Natural killer cell treated with Interleukin-12 subunit alpha and Interleukin-12 subunit beta and Interleukin-15 and Interleukin-18, amount 100 ng/mL, for 72 hours (primary cell): ENCODE data around the gene PAX2. TPM values are rescaled to one million over a fixed set of nuclear protein-coding genes. Genes with fewer than 3 reads are reported as not detected.

Source experiments
- ATAC-seq, 2 donors: fragments of 150-1000 bp; cut with Tn5 transposase in 1 of 2; sonication (Bioruptor Pico), chemical (Tn5 transposase) in 1 of 2; 2 replicates each; pipeline ENCODE4 v1.10.0; 2021
- DNase-seq: peaks from one replicate; pipeline ENCODE4 v3.0.0; 2022; ENCODE audit warnings: low spot score
- H3K27ac Mint-ChIP-seq, 2 donors: 1 replicate in 1 of 2; 2 replicates in 1 of 2; pipeline ENCODE4 v1.8.0; 2022; ENCODE audit warnings: mixed read lengths in 2 of 2, mild to moderate bottlenecking in 1 of 2, moderate library complexity in 1 of 2
- H3K27me3 Mint-ChIP-seq, 2 donors: 1 replicate in 1 of 2; 2 replicates in 1 of 2; pipeline ENCODE4 v1.8.0; 2022; ENCODE audit warnings: mixed read lengths in 2 of 2
- H3K36me3 Mint-ChIP-seq: one replicate; pipeline ENCODE4 v1.8.0; 2022; ENCODE audit warnings: mixed read lengths
- H3K4me1 Mint-ChIP-seq, 2 donors: 1 replicate in 1 of 2; 2 replicates in 1 of 2; pipeline ENCODE4 v1.8.0; 2022; ENCODE audit warnings: low read depth in 2 of 2, mixed read lengths in 2 of 2, mild to moderate bottlenecking in 1 of 2
- H3K4me3 Mint-ChIP-seq: one replicate; pipeline ENCODE4 v1.8.0; 2022; ENCODE audit warnings: mixed read lengths
- H3K9me3 Mint-ChIP-seq: 2 replicates; pipeline ENCODE4 v1.8.0; 2022; ENCODE audit warnings: mixed read lengths
- total RNA-seq, 2 donors: library from RNA; stranded (reverse); gene quantifications; one replicate each; pipeline ENCODE4 v1.2.3, GENCODE V29; 2022

The PAX2 gene
- total RNA-seq, 2 donors from 2014 or later, result not detected

GRCh38 chr10:100790761-100791208 lies 45.4 kb downstream of the PAX2 start:
- H3K4me1 Mint-ChIP-seq, result no peaks in the 10 kb centered on the region
- ATAC-seq (no peak), DNase-seq (no peak)
- no peaks in the 10 kb centered on the region for H3K36me3 Mint-ChIP-seq
- no peak overlapping the region for H3K27ac Mint-ChIP-seq
- H3K4me3 Mint-ChIP-seq, result no peak overlapping the region
- H3K27me3 Mint-ChIP-seq, result peaks cover 48 to 56% of the 10 kb centered on the region in 2 donors
- no peaks in the 10 kb centered on the region for H3K9me3 Mint-ChIP-seq

- Mint-ChIP-seq H3K27me3 (peaks cover 43 to 56% of the 10 kb centered on the region in 2 donors), H3K27ac (no peak overlapping the region), H3K9me3 (no peaks in the 10 kb centered on the region), H3K4me1 (no peaks in the 10 kb centered on the region), H3K4me3 (no peak overlapping the region), H3K36me3 (no peaks in the 10 kb centered on the region)
- no peak for DNase-seq
- peak in 1 of 2 donors; percentile 17 for ATAC-seq
Measured at GRCh38 chr10:100791369-100792058, 46.1 kb downstream of the PAX2 start.

GRCh38 chr10:100792574-100792973 lies 47.2 kb downstream of the PAX2 start:
- DNase-seq (no peak), ATAC-seq (no peak)
- no peaks in the 10 kb centered on the region for H3K36me3 Mint-ChIP-seq
- H3K27ac Mint-ChIP-seq, result no peak overlapping the region
- no peaks in the 10 kb centered on the region for H3K4me1 Mint-ChIP-seq
- no peaks in the 10 kb centered on the region for H3K9me3 Mint-ChIP-seq
- H3K27me3 Mint-ChIP-seq, result peaks cover 44 to 56% of the 10 kb centered on the region in 2 donors
- H3K4me3 Mint-ChIP-seq, result no peak overlapping the region

- ATAC-seq, result no peak
- DNase-seq, result no peak
- Mint-ChIP-seq H3K4me1 (no peaks in the 10 kb centered on the region), H3K4me3 (no peak overlapping the region), H3K9me3 (no peaks in the 10 kb centered on the region), H3K36me3 (no peaks in the 10 kb centered on the region), H3K27ac (no peak overlapping the region), H3K27me3 (peaks cover 41 to 54% of the 10 kb centered on the region in 2 donors)
Measured at GRCh38 chr10:100793055-100793454, 47.7 kb downstream of the PAX2 start.

- H3K36me3 Mint-ChIP-seq, result no peaks in the 10 kb centered on the region
- ATAC-seq (no peak), DNase-seq (no peak)
- no peaks in the 10 kb centered on the region for H3K9me3 Mint-ChIP-seq
- H3K27me3 Mint-ChIP-seq, result peaks cover 48 to 73% of the 10 kb centered on the region in 2 donors
- H3K27ac Mint-ChIP-seq, result no peak overlapping the region
- no peak overlapping the region for H3K4me3 Mint-ChIP-seq
- no peaks in the 10 kb centered on the region for H3K4me1 Mint-ChIP-seq
Measured at GRCh38 chr10:100799881-100800280, 54.5 kb downstream of the PAX2 start.

DNA sequence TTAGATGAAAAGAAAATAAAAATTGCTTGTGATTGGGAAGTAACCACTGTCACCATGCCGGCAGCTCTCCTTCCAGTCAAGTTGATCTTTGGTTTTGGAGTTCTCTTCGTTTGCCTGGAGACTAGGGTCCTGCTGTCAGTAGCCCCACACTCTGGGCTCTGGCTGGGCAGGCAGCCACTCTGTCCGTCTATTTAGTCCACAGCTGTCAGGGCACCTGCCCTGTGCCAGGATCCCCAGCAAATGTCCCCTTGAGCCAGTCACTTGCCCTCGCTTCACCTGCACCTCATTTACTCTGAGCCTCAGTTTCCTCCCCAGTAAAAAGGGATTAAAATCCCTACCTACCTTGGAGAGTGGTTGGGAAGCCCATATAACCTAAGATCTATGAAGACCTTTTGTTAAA lies 55.5 kb downstream of the PAX2 start:
- H3K27me3 Mint-ChIP-seq, result peaks cover 51 to 65% of the 10 kb centered on the region in 2 donors
- H3K4me3 Mint-ChIP-seq, result no peak overlapping the region
- no peaks in the 10 kb centered on the region for H3K9me3 Mint-ChIP-seq
- no peaks in the 10 kb centered on the region for H3K4me1 Mint-ChIP-seq
- DNase-seq (no peak), ATAC-seq (no peak)
- no peaks in the 10 kb centered on the region for H3K36me3 Mint-ChIP-seq
- H3K27ac Mint-ChIP-seq, result no peak overlapping the region

- ATAC-seq (no peak), DNase-seq (no peak)
- Mint-ChIP-seq H3K36me3 (no peaks in the 10 kb centered on the region), H3K27ac (no peak overlapping the region), H3K4me1 (no peaks in the 10 kb centered on the region), H3K9me3 (no peaks in the 10 kb centered on the region), H3K27me3 (peaks cover 52 to 53% of the 10 kb centered on the region in 2 donors), H3K4me3 (no peak overlapping the region)
Measured at GRCh38 chr10:100802196-100802595, 56.8 kb downstream of the PAX2 start.

DNA sequence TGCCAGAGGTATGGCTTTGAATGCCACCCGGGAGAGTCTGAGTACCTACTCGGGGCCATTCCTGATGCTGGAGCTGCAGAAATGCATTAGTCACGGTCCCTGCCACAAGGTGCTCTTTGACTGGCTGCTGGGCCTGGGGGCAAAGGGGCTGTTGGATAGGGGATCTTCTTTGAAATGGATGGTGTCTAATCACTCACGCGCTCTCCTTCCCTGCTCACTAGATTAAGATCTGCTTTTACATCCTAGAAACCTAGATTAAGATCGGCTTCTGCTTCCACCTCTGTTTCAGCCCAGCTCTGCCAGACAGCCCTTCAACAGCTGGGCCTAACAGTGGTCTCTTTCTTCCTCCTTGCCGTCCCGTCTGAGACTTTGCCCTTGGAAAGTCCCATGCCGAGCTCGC lies 57.2 kb downstream of the PAX2 start:
- no peaks in the 10 kb centered on the region for H3K36me3 Mint-ChIP-seq
- H3K4me1 Mint-ChIP-seq, result peaks cover 0 to 2% of the 10 kb centered on the region in 2 donors
- no peaks in the 10 kb centered on the region for H3K9me3 Mint-ChIP-seq
- peaks cover 52% of the 10 kb centered on the region in 2 donors for H3K27me3 Mint-ChIP-seq
- no peak overlapping the region for H3K27ac Mint-ChIP-seq
- H3K4me3 Mint-ChIP-seq, result no peak overlapping the region
- ATAC-seq, result no peak
- no peak for DNase-seq

DNA sequence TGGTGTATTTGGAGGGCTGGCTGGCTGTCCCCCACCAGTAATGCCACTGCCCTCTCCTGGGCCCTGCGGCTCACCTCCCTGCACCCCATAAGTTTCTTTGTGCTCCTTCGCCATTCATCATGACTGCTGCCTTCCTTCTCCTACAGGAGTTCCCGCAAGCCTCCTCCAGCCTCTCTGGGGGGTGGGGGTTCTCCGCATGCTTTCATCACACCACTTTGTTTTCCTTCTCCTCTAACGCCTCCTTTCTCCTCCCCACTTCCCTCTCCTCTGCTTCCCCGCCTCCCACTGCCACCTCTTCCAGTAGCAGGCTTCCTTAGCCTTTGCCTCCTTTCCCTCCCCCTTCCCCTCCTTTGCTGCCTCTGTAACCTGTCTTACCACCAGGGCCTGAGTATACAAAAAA lies 58.1 kb downstream of the PAX2 start:
- H3K27ac Mint-ChIP-seq, result no peak overlapping the region
- peaks cover 56 to 57% of the 10 kb centered on the region in 2 donors for H3K27me3 Mint-ChIP-seq
- peaks cover 0 to 3% of the 10 kb centered on the region in 2 donors for H3K4me1 Mint-ChIP-seq
- H3K9me3 Mint-ChIP-seq, result no peaks in the 10 kb centered on the region
- no peaks in the 10 kb centered on the region for H3K36me3 Mint-ChIP-seq
- DNase-seq, result no peak
- no peak overlapping the region for H3K4me3 Mint-ChIP-seq
- no peak for ATAC-seq

DNA sequence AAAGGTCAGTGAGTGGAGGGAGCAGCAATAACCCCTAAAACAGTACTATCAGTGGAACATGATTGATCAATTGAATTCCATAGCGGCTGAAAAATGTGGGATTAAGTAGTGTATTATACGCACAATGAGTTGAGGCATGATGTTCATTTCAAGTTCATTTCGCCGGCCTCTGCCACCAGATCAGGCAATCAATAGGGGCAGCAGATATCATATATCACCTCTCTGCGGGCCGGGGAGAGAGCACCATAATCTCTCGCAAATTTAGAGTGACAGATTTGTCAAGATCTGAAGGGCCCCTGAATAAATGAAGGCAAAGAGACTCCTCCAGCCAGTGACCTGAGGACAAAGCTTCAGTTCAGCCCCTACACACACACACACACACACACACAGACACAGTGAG lies 58.5 kb downstream of the PAX2 start:
- Mint-ChIP-seq H3K9me3 (no peaks in the 10 kb centered on the region), H3K36me3 (no peaks in the 10 kb centered on the region), H3K4me3 (no peak overlapping the region), H3K4me1 (peaks cover 0 to 3% of the 10 kb centered on the region in 2 donors), H3K27me3 (peaks cover 52 to 56% of the 10 kb centered on the region in 2 donors), H3K27ac (no peak overlapping the region)
- ATAC-seq (no peak), DNase-seq (no peak)

- Mint-ChIP-seq H3K27me3 (peaks cover 44 to 53% of the 10 kb centered on the region in 2 donors), H3K9me3 (no peaks in the 10 kb centered on the region), H3K4me1 (peaks cover 0 to 3% of the 10 kb centered on the region in 2 donors), H3K27ac (no peak overlapping the region), H3K36me3 (no peaks in the 10 kb centered on the region), H3K4me3 (no peak overlapping the region)
- ATAC-seq (no peak), DNase-seq (no peak)
Measured at GRCh38 chr10:100805543-100806355, 60.4 kb downstream of the PAX2 start.

DNA sequence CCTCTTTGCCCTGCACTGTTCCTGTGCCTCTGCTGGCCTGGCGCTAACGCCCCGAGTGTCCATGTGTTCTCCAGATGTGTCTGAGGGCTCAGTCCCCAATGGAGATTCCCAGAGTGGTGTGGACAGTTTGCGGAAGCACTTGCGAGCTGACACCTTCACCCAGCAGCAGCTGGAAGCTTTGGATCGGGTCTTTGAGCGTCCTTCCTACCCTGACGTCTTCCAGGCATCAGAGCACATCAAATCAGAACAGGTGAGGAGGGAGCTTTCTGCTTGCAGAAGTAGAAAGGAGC lies 60.9 kb downstream of the PAX2 start:
- Mint-ChIP-seq H3K36me3 (no peaks in the 10 kb centered on the region), H3K27me3 (peaks cover 44 to 52% of the 10 kb centered on the region in 2 donors), H3K4me3 (no peak overlapping the region), H3K27ac (no peak overlapping the region), H3K9me3 (no peaks in the 10 kb centered on the region), H3K4me1 (peaks cover 0 to 3% of the 10 kb centered on the region in 2 donors)
- no peak for ATAC-seq
- DNase-seq, result no peak

GRCh38 chr10:100807241-100807951 lies 62.0 kb downstream of the PAX2 start:
- peak in 1 of 2 donors; percentile 15 for ATAC-seq
- H3K9me3 Mint-ChIP-seq, result no peaks in the 10 kb centered on the region
- H3K27me3 Mint-ChIP-seq, result peaks cover 48 to 53% of the 10 kb centered on the region in 2 donors
- no peak overlapping the region for H3K27ac Mint-ChIP-seq
- peaks cover 0 to 3% of the 10 kb centered on the region in 2 donors for H3K4me1 Mint-ChIP-seq
- H3K4me3 Mint-ChIP-seq, result no peak overlapping the region
- H3K36me3 Mint-ChIP-seq, result no peaks in the 10 kb centered on the region
- no peak for DNase-seq

GRCh38 chr10:100808876-100809275 lies 63.5 kb downstream of the PAX2 start:
- no peak for ATAC-seq
- H3K27me3 Mint-ChIP-seq, result peaks cover 48 to 52% of the 10 kb centered on the region in 2 donors
- H3K4me3 Mint-ChIP-seq, result no peak overlapping the region
- no peak for DNase-seq
- H3K36me3 Mint-ChIP-seq, result no peaks in the 10 kb centered on the region
- peaks cover 0 to 3% of the 10 kb centered on the region in 2 donors for H3K4me1 Mint-ChIP-seq
- H3K9me3 Mint-ChIP-seq, result no peaks in the 10 kb centered on the region
- no peak overlapping the region for H3K27ac Mint-ChIP-seq
